GM23338 (cell line): ENCODE measurements around the gene CCDC106.

ENCODE experiments used
- CREB1 ChIP-seq: fragments of 250-450 bp; sonication (Bioruptor Pico); IDR thresholded peaks from 2 replicates; pipeline ENCODE4 v1.5.0; 2020; ENCODE audit warnings: low read depth, mild to moderate bottlenecking, moderate library complexity
- CTCF ChIP-seq, 2 experiments: fragments of 200-600 bp in 1 of 2; sonication (generic) in 1 of 2; conservative IDR thresholded peaks; 2 replicates each; pipeline versions ENCODE4 v1.5.1 to v1.6.1; 2016 to 2017; ENCODE audit warnings: antibody characterized with exemption in 2 of 2, low read depth in 2 of 2, mild to moderate bottlenecking in 2 of 2, moderate library complexity in 1 of 2
- EZH2 ChIP-seq: fragments of 200-600 bp; sonication (generic); IDR thresholded peaks from one replicate; pipeline ENCODE4 v1.8.0; 2017; ENCODE audit warnings: antibody characterized with exemption, mild to moderate bottlenecking, low read depth; ENCODE audit not compliant: unreplicated experiment
- EZH2phosphoT487 ChIP-seq: fragments of 200-600 bp; sonication (generic); IDR thresholded peaks from one replicate; pipeline ENCODE4 v1.8.1; 2018; ENCODE audit warnings: antibody characterized with exemption; ENCODE audit not compliant: unreplicated experiment
- JUNB ChIP-seq: IDR thresholded peaks from one replicate; pipeline ENCODE4 v1.6.1; 2016; ENCODE audit warnings: antibody characterized with exemption; ENCODE audit not compliant: unreplicated experiment
- ZNF331 ChIP-seq: fragments of 250-450 bp; sonication (Bioruptor Pico); IDR thresholded peaks from 2 replicates; pipeline ENCODE4 v1.5.0; 2020; ENCODE audit warnings: low read depth, mild to moderate bottlenecking, moderate library complexity

- TF ChIP-seq JUNB = no peak
- no peak for TF ChIP-seq CTCF (conservative IDR thresholded peaks at IDR 0.05; ENCODE audit: low read depth in 2 of 2)
- TF ChIP-seq CREB1 (CRISPR knock-in tag) = no peak
- TF ChIP-seq EZH2 = no peak
- no peak for TF ChIP-seq EZH2phosphoT487
- TF ChIP-seq ZNF331 (CRISPR knock-in tag) = no peak
These were observed 46.9 kb downstream of the CCDC106 start for GRCh38 chr19:55694656-55695491.
